T-helper 1 cell (primary cell): ENCODE measurements around the gene PRG3.

Experiments used
- DNase-seq, 5 donors: peaks; one replicate each; pipeline ENCODE4 v3.0.0-alpha.2; 2012 to 2020
- total RNA-seq, 4 donors: gene quantifications; one replicate each; lab custom pipeline; 2026; lab: John Stamatoyannopoulos, UW

PRG3 gene, protein sequence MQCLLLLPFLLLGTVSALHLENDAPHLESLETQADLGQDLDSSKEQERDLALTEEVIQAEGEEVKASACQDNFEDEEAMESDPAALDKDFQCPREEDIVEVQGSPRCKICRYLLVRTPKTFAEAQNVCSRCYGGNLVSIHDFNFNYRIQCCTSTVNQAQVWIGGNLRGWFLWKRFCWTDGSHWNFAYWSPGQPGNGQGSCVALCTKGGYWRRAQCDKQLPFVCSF
- 0 reads per million in 4 donors for total RNA-seq

DNA sequence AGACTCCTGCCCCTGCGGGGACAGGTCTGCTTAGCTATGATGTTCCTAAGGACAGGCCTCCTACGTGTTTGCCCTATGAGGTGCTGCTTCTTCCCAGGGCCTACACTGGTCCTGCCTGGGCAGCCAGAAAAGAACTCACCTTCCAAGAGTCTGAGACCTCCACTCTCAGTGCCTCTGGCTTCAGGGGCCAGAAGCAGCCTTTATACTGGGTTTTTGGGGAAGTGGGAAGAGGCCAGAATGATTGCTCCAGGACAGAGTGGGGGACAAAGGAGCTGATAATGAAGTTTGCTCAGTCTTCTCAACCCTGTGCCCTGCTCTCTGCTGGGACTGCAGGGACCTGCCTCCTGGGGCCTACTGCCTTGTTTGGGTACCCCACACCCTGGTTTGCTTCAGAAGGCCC, at the start of gene PRG3:
TSS of gene PRG3 (minus strand) at position 176 of the 400 bp plus-strand sequence. CDS start 442 bp downstream, outside the sequence.
- DNase-seq: no peak

DNA sequence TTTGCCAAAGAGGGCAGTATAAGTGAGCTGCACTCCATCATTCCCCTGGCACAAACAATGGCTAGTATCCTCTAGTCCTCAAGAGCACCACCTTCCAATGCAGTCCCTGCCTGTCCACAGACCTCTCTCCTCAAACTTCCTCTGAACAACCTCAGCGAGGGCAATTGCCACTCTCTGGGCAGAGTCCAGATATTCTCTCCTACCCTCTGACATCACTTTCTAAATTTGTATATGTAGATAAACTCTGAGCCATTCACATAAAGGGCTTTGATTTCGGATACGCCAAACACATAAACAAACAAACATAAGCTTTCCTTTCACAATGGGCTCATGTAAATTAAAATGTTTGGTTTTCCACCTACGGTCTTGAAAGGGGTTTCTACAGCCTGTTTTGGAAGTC, 49.0 kb upstream of the PRG3 start:
- DNase-seq: no peak

DNA sequence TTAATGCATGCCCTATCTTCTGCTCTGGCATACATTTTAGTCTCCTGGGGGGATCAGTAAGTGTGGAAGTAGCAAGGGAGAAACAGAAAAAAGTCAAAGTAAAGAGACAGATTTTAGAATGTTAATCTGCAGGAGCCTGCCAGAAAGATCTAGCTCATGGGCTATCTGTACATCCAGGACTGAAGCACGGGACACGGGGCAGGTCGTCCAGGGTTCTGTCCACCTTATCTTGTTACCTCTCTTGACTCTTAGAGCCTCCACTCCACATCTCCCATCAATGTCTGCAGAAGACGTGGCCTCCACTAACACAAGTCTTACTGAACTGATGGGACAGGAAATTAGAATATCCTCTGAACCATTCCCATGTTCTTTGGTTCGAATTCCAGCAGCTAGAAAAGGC, 47.7 kb upstream of the PRG3 start:
- DNase-seq: no peak

DNA sequence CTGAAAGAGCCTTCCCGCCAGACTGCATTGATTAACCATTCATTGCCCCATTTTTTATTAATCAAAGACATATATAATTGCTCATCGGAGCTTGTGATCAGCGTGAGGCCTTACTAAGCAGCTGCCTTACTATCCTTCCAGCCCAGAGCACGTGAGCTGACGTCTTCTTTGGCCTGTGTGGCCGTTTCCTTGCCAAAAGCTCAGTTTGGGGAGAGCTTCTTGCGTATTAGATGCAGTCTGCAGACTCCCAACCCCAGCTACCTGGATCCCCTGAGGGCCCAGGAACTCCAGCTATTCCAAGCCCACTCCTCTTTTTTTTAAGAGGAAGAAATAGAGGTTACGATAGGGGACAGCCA, 46.8 kb upstream of the PRG3 start:
- no peak for DNase-seq

DNA sequence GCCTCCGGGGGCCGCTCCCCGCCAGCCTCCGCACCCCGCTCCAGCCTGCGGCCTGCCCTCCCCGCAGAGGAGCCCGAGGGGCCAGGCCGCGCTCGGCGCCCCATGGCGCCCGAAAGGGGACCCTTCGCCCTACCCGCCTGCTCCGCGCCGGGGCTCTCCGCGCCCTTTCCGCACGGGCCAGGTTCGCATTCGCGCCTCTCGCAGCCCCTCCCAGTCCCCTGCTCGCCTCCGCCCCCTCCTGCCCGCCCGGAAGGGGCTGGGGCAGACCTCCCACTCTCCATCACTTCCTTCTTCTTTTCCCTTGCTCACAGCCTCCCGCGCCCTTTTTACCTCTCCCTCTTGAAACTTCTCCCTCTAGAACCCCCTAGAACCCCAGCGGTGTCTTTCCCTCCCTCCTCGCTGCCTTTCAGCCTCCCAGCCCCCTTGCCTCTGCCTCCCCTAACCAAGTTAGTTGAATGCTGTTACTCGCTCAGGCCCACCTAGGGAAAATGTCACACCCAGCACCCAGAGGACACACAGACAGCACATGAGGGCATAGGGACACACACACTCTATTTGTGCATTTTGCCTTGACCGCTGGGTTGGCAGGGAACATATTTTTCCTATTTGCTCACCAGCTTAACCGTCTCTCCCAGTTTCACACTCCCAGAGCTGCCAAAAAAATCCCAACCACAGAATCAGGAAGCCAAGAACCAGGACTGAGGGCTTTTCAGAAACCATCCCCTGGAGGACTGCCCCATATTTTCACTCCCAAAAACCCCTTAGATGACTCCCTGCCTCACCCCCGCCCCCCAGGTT, 46.2 kb upstream of the PRG3 start, which contains the start of gene SLC43A3:
TSS of gene SLC43A3 (minus strand) at position 193 of the 798 bp plus-strand sequence. CDS start 949 bp downstream, outside the sequence.
- DNase-seq: peak; percentile 17 to 73 (median 41)

DNA sequence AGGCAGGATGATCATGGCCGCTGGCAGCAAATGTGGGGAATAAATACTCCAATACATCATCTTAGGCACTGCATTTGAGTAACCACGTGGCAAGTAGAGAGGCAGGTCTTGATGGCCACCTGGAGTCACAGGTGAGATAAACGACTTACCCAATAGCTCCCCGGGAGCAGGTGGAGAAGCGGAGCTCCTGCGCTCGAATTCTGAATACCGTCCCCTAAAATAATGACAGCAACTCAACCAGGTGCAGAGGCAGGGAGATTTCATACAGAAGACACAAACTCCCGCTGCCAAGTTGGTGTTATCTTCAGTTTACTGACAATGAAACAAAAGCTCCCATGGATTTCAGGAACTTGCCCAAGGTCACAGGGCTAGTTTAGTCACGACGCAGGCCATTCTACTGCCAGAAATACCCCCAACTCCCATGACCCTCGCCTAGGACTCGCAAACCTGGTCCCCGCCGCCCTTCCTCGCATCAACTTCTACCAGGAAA, 45.5 kb upstream of the PRG3 start:
- DNase-seq: peak in 1 of 5 donors; percentile 11

DNA sequence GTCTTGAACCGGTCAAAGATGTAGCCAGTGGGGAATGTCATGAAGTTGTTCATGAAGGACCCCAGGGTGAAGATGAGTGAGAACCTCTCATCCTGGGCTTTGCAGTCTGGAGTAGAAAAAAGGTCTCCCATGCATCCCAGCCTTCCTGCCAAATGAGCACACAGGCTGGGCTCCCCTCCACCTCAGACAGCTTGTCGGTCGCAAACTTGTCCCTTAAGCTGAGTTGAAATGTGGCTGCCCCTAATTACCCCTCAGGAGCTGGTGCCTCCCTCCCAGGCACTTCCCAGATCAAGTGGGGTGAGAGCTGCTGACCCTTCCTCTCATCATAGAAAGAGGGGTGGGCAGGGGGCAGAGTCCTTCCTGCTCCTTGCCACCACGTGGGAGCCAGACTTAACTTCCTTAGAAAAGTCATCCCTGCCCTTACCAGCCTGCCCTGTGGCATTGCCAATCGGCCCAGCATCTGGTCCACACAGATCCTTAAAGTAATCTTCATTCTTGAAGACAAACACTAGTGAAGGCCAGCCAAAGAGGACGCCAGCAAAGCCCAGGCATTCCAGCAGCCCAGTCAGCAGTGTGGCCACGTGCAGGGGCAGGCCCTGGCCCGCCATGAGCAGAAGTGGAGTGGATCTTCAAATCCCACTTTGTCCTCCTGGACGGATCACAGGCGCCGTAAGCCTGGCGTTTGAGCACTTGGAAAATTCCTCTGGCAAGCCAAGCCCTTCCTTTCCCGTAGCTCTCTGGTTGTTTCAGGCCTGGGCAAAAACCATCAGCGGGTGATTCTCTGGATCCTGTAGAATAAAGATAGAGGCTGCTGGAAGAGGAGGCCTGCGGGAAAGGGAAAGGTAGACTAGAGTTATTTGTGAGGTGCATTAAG, 44.9 kb upstream of the PRG3 start:
- DNase-seq: peak in 1 of 5 donors; percentile 8

DNA sequence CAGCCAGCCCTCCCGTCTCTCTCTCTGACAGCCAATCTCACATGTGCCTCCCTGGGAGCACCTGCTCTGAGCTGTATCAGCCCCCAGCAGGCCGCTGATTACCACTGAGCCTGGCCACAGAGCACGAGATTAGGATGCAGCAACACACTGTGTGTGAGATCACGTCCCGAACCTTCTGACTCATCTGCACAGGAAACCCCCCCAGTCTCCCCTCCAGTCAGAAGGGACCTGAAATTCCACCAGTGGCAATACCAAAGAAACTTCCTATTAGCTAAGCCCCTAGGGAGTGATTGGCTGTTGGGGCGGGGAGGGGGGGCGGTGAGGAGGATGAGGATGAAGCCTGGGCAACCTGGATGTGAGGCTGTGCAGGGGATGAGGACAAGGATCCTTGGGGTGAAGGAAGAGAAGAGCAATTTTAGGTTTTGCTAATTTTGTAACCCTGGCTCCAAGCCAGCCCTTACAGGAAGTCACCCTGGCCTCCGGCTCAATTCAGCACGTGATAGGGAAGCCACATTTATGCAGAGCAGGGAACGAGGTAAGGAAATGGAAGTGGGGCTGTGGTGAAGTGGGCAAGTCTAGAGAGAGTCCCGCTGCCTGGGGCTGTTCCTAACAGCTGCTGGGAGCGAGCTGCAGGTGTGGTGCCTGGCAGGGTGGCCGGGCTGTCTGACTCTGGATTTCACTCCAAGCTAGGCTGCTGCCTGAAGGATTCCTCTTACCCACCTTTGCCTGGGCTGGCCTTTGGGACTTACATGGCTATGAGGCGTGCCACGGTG, 44.0 kb upstream of the PRG3 start:
- DNase-seq: peak; percentile 56 to 92 (median 69)

DNA sequence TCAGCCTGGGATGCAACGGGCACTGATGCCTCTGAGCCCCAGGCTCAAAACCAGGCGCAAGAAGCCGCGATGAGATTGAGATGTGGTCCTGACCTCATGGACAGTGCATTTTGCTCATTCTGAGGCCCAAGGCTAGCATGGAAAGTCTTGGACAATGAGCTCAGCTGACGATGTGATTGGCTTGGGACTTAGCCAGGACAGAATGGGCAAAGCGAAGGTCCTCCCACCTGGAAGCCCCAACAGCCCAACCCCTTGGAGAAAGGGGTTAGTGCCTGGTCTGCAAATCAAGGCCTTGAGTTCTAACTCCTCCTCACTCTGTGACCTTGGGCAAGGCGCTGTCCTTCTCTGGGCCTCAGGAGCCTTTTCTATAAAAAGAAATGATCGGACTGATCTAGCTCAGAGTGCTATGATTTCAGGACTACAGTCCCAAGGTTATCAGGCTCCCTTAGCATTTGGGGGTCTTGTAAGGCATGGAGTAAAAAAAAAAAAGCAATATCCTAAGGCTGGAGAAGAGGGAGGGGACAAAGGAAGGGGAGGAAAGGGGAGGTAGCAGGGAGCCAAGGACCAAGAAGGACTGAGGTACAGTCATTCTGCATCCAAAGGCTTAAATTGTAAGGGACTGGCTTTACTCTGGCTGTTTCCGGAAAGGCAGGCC, 43.3 kb upstream of the PRG3 start:
- DNase-seq: no peak

DNA sequence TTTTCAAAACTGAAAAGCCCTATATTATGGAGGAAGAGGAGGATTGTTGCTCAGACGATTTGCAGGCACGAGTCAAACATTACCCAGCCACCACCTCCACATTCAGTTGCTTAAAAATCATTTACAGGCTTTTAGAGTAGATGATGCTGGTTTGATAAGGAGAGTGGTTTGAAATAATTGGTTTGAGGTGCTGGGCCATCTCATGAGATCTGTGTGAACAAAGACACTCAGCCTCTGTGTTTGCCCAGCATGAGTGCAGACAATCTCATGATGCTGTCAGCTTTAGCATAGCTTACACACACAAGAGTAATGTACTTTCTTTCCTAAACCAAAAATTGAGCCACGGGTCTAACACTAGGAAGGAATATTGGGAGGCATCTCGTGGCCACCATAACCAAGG, 41.7 kb upstream of the PRG3 start:
- no peak for DNase-seq

DNA sequence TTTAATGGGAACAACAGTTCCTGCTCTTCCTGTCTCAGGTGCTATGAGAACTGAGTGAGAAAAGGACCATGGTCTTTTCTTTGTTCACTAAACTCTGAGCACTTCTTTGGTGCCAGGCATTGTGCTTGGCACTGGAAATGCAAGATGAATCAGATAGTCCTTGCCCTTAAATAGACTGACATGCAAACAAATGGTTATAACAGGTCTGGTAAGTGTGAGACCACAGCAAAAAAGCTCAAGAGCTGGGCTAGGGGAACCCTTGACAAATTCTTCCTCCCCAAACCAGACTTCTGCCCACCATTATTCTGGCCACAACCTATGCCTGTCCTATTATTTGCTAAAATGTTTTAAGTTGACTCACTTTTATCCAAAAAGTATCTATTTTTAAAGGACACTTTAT, 40.9 kb upstream of the PRG3 start:
- DNase-seq: no peak

DNA sequence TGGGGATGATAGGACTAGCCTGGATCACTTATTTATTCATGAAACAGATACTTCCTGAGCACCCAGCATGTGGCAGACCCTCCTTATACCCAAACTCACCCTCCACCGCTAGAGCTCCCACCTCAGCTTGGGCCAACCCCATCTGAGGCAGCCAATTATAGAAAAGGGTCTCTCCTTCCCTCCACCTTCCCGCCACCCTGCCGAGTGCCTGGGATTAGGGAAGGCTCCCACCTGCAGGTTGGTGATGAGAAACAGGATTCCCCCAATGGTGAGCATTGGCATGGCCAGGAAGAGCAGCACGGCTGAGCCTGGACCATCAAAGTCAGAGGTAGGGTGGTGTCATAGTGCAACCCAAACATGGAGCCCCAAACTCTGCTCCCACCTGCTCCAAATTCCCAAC, 40.1 kb upstream of the PRG3 start:
- DNase-seq: no peak

DNA sequence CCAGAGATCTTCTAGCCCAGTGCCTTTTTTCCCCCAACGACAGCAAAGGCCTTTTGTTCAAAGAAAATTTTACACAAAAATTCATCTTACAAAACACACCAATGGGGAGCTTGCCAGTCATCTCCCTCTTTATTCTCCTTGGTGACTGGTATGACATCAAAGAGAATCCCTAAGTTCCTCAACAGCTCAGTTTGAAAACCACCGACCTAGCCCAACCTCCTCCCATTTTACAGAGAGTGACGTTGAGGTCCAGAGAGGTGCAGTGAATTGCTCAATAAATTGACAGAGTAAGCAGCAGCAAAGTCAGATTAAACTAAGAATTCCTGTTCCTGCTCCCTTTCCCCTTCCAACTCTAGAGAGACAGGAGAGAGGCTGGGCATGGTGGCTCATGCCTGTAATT, 38.2 kb upstream of the PRG3 start:
- no peak for DNase-seq

DNA sequence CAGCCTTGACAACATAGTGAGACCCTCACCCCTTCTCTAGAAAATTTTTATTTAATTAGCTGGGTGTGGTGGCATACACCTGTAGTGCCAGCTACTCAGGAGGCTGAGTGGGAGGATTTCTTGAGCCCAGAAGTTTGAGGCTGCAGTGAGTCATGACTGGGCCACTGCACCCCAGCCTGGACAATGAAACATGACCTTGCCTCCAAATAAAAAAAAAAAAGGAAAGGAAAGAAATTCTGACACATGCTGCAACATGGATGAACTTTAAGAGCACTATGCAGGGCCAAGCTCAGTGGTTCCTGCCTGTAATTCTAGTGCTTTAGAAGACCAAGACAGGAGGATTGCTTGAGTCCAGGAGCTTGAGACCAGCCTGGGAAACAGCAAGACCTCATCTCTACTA, 37.2 kb upstream of the PRG3 start:
- no peak for DNase-seq

DNA sequence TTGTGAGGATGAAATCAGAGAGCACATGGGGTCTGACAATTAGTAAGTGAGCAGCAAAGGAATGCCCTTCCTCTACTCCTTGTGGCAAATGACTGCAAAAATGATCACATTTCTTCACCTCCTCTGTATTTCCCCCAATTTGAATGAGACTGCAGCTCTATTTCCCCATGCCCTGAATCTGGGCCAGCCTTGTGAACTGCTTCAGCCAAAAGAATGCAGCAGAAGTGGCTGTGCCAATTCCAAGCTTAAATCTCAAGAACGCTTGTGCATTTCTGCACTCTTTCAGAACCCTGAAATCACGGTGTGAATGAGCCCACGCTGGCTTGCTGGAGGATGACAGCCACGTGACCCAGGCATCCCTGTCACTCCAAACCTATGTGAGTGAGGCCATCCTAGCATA, 36.1 kb upstream of the PRG3 start:
- no peak for DNase-seq

DNA sequence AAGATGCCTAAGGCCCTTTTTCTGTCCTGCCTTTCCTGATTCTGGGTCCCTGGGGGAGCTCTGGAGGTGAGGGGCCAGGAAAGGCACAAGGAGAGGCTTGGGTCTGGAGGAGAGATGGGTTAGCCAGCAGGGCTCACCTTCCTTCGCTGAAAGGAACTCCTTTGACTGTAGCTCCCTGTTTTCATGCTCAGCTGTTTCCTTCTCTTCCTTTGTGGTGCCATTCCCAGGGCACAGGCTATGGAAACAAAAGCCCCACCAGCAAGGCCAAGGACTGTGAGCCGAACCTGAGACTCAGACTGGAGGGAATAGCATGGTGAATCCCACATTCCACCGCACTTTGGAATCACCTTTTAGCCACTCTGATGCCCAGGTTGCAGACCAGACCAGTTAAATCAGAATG, 35.5 kb upstream of the PRG3 start:
- DNase-seq: no peak

DNA sequence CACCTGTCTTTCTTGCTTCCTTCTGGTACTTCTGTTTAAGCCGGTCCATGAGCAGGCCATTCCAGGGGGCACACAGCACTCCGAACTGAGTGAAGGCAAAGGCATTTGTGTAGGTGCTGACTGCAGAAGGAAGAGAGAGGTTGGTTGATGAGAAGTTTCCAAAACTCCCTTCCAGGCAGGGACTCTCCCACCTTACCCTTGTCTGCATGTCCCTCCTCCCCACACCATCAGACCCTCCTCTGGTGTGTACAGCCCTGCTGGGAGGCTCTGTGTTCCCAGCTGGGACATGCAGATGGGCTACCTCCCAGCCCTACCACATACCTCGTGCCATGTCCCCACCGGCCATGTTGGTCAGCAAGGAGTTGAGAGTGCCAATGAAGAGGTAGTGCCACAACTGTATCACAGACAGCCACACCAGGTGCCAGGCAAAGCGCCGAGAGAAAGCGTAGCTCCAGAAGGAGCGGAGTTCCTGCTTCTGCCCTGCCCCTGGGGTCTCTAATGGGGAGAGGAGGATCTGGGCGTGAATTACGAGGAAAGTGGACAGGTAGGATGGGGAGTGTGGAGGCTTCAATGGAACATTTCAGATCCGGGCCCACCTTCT, 33.8 kb upstream of the PRG3 start:
- no peak for DNase-seq

DNA sequence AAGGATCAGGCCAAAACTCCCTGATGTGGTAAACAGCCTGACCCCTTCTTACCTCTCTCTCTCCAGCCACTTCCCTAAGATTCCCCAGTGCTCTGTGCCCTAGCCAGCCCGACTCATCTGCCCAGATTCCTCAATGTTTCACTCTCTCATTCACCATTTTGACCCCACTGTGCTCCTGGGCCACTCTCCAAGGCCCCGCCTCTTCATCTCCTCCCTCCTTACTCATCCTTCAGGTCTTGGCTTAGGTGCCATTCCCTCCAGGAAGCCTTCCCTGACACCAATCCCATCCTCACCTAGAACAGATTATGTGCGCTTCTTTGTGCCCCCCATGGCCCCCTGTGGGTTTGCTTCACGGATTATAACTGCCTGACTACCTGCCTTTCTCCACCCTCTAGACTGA, 32.7 kb upstream of the PRG3 start:
- DNase-seq: no peak

DNA sequence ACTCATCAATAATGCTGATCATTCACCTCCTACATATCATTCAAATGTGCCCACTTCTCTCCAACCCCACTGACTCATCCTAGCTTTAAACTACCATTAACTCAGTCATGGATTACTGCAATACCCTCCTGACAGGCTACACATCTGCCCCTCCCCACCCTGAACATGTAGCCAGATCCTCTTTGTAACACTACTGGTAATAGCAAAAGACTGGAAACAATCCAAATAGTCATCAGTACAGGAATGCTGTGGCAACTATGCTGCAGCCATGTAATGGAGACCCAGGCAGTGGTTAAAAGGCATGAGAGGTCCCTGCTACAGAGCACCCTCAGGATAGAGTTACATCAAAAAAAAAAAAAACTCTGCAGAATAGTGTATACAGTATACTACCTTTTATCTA, 29.3 kb upstream of the PRG3 start:
- DNase-seq: no peak

DNA sequence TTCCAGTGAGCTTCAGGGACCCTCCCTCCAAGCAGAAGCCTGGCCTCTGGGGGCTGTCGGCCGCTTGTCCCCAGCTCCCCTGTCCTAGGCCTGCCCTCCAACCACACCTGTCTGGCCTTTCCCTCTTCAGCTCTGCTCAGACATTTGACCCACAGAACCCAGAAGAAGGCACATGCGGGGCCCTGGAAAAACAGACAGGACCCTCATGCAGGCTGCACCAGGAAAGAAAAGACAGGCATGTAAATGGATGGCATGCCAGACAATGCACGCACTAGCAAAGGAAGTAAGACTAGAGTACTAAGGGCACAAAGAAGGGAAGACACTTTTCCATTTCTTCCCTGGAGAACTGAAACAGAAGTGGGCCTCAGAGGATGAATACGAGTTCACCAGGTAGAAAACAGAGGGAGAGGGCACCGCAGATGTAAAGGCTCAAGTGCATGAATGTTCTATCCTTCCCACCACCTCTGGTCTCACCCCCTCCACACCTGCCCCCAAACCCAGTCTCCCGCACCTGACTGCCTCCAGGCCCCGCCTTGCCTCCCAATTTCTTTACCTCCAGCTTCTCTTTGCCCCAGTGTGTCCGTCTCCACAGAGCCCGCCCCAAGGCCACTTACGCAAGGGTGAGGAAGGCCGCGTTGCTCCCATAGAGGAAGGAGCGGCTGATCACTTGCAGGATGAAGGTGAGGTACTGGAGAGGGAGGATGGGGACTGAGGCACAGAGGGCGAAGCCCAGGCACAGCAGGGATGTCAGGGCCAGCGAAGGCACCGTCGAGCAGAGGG, 28.6 kb upstream of the PRG3 start:
- DNase-seq: no peak

DNA sequence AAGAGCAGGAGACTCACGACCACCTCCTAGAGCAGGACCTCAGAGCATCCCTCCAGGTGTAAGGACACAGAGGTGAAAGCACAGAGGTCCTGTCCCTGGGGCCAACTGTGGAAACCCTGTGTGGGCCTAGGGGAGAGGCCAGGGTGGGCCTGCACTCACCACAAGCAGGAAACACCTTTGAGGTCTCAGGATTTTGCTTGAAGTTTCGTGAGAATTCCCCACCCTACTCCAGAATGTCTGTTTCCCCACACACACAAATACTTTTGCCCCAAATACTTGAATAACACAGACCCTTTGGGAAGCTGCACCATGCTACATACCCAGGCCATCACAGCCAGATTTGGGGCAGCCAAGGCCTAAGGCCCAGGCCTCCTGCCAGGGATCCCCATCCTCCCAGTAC, 27.8 kb upstream of the PRG3 start:
- DNase-seq: no peak
